H7 (cell line): ENCODE results near the gene MEOX1. TPM values are rescaled to one million over a fixed set of nuclear protein-coding genes. Genes with fewer than 3 reads are reported as not detected.
A peak's percentile ranks its signal among the peaks of the same experiment; 100 is the strongest.
"Not testable (repeated sequence)": the region's sequence is repeated elsewhere in the genome, so short reads cannot be mapped to it uniquely, and the experiment has no call there.

Experiments
- DNase-seq: peaks from one replicate; pipeline ENCODE4 v3.0.0; 2012
- H3K27me3 ChIP-seq: 2 replicates; pipeline ENCODE4 v1.6.0; 2011; ENCODE audit warnings: mild to moderate bottlenecking, low read length; ENCODE audit not compliant: control insufficient read depth, insufficient read depth
- H3K36me3 ChIP-seq: replicated peaks from 2 replicates; pipeline ENCODE4 v1.5.1; 2011; ENCODE audit warnings: low read length; ENCODE audit not compliant: control insufficient read depth, insufficient read depth
- H3K4me3 ChIP-seq: 2 replicates; pipeline ENCODE4 v1.5.1; 2011; ENCODE audit warnings: low read depth, mild to moderate bottlenecking, control low read depth, low read length, moderate library complexity; ENCODE audit not compliant: insufficient read depth
- total RNA-seq: library from RNA; depleted of rRNA; stranded (reverse); fragments of >200 nt; shearing (Covaris generic); gene quantifications from 2 replicates; pipeline ENCODE4 v1.2.3, GENCODE V29; 2014

MEOX1 gene
- total RNA-seq, 1 experiment from 2014 or later = not detected

DNA sequence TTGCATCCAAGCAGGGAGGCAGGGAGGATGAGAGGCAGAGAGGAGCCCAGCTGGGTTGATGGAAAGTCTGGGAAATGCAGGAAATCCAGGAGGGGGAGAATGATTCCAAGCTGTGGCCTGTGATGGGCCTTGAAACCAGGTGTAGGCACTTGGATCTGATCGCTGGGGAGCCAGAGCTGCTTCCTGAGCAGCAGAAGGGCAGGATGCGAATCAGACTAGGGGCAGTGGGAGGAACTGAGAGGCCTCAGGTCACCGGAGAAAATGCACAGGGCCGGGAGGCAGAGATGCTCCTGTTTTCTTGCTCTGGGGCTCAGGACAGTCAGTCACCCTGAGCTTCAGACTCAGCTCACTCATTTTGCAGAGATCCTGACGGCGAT is 29.6 kb upstream of the MEOX1 start:
- H3K4me3 ChIP-seq = no peak overlapping the region
- no peak for DNase-seq
- H3K27me3 ChIP-seq = no peaks in the 10 kb centered on the region
- no peaks in the 10 kb centered on the region for H3K36me3 ChIP-seq

DNA sequence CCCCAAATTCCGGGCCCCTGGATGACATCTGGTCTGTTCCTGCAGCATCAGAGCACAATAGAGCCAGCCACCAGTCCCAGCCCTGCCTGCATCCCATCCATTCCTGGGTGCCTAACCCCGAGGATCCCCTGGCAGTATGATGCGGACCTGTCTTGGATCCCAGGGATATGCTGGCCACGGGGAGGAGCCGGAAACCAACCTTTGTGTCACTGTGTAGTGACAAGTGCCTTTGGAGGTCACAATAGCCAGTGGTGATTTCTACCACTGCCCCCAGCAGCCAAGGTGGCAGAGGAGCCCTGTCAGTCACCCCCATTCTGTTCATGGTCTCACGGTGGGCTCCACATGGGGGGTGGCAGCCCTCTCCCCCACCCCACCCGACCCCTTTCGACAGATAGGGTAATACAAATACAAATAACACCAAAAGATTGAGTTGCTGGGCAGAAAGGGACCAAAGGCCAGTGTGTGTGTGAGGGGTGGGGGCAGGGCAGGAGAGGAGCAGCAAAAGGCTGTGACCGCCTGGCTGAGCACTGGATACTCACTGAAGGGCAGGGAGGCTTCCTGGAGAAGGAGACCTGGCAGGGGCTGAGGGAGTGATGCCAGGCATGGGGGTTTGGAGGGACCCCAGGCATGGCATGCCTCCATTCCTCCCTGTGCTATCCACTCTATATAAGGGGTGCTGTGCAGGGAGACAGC is 29.0 kb upstream of the MEOX1 start:
- no peaks in the 10 kb centered on the region for H3K27me3 ChIP-seq
- no peaks in the 10 kb centered on the region for H3K36me3 ChIP-seq
- DNase-seq = no peak
- no peak overlapping the region for H3K4me3 ChIP-seq

DNA sequence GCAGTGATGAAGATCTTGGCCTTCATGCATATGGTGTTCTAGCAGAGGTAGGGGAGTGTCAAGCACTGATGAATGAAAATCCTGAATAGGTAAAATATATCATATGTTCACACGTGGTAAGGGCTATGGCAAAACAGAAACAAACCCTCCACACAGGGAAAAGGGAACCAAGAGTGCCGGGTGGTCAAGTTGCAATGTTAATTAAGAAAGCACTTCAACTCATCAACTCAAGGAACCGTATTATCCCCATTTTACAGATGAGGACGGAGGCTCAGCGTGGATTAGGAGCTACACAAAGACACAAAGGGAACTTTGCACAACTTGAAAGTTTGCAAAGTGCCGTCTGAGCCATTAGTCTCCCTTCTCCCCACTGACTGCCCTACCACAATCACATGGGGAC is 28.1 kb upstream of the MEOX1 start:
- no peaks in the 10 kb centered on the region for H3K27me3 ChIP-seq
- DNase-seq = no peak
- no peak overlapping the region for H3K4me3 ChIP-seq
- no peaks in the 10 kb centered on the region for H3K36me3 ChIP-seq

DNA sequence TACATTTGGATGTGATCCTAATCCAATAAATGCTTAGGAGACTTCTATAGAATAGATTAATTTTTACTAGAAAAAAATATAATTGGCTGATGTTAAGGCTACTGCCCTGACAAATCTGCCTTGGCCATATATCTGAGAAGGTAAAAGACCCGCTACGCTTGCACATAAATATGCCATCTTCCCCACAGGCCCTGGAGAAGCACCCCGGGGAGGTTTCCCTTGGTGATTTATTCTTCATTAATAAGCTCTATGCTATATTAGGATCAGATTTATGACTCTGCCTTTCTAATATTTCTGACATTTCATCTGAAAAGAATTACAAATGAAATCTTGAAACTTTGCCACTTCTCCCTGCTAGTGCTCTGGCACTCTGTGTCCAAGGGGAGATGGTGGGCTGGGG is 27.4 kb upstream of the MEOX1 start:
- H3K27me3 ChIP-seq = no peaks in the 10 kb centered on the region
- no peaks in the 10 kb centered on the region for H3K36me3 ChIP-seq
- H3K4me3 ChIP-seq = no peak overlapping the region
- no peak for DNase-seq

DNA sequence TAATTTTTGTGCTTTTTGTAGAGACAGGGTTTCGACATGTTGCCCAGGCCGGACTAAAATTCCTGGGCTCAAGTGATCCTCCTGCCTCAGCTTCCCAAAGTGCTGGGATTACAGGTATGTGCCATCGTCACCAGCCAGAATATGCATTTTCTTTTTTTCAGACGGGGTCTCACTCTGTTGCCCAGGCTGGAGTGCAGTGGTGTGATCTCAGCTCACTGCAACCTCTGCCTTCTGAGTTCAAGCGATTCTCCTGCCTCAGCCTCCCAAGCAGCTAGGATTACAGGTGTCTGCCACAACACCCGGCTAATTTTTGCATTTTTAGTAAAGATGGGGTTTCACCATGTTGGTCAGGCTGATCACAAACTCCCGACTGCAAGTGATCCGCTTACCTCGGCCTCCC is 25.2 kb upstream of the MEOX1 start:
- H3K36me3 ChIP-seq, DNase-seq, H3K4me3 ChIP-seq, H3K27me3 ChIP-seq: not testable (repeated sequence)

DNA sequence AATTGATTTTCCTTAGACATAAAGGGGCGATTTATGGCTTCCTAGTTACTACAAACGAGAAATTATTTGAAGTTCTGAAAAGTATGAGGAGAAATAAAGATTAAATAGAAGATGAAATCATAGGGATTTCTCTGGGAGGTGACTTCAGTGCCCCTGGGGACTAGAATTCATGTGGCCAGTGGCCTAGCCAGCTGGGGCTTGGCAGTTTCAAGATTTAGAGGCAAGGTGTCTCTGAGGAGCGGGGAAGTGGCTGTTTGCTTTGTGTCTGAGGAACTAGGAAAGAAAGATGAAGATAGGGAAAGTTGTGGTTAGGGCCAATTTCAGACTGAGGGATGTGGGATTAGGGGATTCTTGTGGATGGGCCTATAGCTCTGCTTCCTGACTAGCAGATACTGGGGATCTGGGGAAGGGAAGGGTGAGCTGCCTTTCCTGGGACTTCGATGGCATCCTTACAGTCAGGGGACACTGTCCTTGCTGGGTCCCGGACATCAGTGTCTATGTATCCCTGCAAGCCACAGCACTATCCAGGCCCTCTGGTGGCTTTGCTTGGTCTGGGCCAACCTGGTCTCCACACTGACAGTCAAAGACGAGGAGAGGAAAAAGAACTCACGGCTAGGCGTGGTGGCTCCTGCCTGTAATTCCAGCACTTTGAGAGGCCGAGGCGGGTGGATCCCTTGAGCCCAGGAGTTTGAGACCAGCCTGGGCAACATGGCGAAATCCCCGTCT is 22.4 kb upstream of the MEOX1 start:
- no peak overlapping the region for H3K4me3 ChIP-seq
- H3K36me3 ChIP-seq = no peaks in the 10 kb centered on the region
- no peaks in the 10 kb centered on the region for H3K27me3 ChIP-seq
- no peak for DNase-seq

DNA sequence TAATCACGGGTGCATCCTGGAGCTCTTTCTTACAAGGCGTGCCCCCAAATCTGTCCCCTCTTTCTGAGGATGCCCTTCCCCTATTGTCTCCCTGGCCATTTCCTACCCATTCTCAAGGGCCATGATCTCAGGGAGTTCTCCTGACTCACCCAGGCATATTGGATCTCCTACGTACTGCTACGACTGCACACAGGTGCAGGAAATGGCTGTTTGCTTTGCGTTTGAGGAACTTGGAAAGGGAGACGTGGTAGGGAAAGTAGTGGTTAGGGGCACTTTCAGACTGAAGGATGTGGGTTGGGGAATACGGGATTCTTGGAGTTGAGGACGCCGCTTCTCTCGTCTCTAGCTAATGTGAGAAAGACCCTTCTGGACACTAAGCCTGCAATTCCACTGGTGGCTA is 18.7 kb upstream of the MEOX1 start:
- no peak for DNase-seq
- no peak overlapping the region for H3K4me3 ChIP-seq
- H3K36me3 ChIP-seq = no peaks in the 10 kb centered on the region
- H3K27me3 ChIP-seq = no peaks in the 10 kb centered on the region

DNA sequence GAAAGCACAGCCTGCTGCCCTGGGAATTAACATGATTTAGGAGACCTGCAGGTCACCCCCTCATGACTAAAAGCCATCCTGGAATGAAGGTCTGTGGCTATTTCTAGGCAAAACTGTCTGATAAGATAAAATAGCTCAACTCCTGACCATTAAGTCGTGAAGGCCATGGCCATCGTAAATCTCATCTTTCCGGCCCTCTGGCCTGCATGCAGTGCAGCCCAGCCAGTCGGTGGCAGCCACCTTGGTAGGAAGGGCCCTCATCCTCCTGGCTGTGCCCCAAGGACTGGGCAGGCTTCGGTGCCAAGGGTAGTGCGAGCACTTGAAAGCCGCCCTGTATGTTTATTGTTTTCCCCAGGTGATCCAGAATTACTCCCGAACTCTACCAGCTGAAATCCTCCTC is 18.2 kb upstream of the MEOX1 start:
- Histone ChIP-seq H3K4me3 (no peak overlapping the region), H3K27me3 (no peaks in the 10 kb centered on the region), H3K36me3 (no peaks in the 10 kb centered on the region)
- DNase-seq = no peak

DNA sequence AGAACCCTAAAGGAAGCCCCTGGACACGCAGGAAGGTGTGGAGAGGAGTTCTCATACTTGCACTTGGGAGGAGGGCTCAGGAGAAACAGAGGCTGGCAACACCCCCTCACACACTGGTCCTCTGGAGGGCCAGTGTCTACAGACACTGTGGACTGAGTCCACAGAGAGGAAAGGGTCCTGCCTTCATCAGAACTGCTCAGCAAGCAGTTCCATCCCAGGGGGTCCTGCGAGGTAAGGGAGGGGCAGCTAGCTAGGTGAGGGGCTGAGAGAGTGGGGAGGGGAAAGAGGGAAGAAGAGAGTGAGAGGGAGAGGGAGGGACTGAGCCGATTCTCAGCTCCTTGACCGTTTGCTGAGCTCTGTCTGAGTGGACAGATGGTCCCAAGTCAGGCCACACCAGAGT is 17.7 kb upstream of the MEOX1 start:
- no peak overlapping the region for H3K4me3 ChIP-seq
- no peaks in the 10 kb centered on the region for H3K27me3 ChIP-seq
- peak; percentile 54 for DNase-seq
- no peaks in the 10 kb centered on the region for H3K36me3 ChIP-seq

DNA sequence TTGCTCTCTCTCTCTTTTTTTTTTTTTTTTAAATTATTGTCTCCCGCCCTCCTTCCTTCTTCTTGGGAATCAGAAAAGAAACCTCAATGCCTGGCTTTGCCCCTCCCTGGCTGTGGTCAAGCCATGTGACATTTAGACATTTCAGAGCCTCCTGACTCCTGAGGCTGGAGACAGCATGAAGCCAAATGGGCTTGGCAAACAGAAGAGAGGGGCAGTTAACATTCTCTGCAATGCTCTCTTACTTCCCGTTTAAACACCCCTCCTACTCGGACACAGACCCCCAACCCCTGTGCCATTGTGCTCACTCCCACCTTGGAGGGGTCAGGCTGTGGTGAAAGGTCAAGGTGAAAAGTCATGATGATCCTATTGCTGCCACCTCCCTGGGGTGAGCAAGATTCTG is 14.7 kb upstream of the MEOX1 start:
- H3K4me3 ChIP-seq = no peak overlapping the region
- no peak for DNase-seq
- H3K27me3 ChIP-seq = no peaks in the 10 kb centered on the region
- H3K36me3 ChIP-seq = no peaks in the 10 kb centered on the region

DNA sequence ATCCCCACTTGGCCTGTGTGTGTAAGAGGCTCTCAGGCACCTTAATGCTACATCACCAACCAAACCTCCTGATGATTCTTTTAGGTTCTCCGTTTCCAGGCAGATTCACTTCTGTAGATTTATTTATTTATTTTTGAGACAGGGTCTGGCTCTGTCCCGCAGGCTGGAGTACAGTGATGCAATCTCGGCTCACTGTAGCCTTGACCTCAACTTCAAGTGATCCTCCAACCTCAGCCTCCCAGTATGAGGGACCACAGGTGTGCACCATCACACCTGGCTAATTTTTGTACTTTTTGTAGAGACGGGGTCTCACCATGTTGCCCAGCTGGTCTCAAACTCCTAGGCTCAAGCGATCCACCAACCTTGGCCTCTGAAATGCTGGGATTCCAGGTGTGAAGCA is 12.7 kb upstream of the MEOX1 start:
- Histone ChIP-seq H3K36me3 (no peaks in the 10 kb centered on the region), H3K27me3 (no peaks in the 10 kb centered on the region), H3K4me3 (no peak overlapping the region)
- no peak for DNase-seq

DNA sequence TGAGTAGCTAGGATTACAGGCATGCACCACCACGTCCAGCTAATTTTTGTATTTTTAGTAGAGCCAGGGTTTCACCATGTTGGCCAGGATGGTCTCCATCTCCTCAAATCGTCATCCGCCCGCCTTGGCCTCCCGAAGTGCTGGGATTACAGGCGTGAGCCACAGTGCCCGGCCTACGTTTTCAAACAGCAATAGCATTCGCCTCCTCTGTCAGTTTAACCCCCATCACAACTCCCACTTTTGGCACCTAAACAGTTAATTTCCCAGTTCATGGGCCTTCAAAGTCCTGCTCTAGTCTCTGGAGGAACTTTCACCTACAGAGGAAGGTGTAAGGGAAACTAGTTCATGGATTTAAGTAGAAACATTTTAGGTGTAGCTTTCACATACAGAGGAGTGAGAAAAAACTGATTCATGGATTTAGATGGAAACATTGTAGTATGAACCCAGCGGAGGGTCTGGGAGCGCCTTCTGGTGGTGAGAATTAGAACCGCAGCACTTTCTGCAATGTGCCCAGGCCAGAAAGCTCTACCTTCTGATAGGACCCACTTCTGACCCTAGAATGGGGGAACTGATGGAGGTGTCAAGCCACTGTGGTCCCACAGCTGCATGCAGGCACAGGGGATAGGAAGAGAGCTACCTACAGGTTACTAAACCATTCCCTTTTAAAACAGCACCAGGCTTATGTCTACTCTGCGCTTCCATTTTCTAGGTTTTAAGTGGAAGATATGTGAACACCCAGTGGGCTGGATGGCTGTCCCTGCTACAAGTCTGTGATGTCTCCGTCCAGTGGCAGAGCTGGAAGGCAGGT is 12.0 kb upstream of the MEOX1 start:
- Histone ChIP-seq H3K4me3 (no peak overlapping the region), H3K27me3 (no peaks in the 10 kb centered on the region), H3K36me3 (no peaks in the 10 kb centered on the region)
- DNase-seq = peak; percentile 84

DNA sequence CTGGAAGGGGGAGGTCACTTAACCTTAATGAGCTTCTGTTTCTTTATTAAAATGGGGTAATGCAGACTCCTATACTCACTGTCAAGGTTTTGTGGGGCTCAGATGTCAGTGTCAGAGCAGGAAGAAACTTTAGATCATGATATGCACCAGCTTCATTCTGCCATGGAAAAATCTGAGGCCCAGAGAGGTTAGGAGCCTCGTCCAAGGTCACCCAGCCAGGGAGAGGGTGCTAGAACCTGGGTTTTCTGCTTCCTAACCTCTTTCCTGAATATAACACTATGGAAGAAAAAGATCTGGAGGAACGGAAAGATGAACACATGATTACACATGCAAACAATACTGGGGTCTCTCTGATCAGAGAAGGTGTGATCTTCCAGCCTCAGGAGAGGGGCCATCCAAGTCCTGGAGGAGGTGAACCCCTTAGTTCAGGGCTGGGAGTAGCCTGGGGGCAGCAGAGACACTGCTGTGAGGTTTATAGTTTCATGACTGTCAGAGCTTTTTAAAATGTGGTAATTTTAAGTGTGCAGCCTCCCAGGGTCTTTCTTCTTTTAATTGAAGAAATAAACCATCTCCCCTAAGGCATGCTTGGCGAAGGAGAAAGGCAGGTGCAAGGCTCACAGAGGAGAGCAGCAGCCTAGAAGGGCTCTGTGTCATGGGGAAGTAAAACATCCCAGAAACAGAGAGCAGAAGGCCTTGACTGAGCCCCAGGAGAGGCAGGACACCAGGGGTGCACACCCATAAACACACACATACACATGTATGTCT is 10.2 kb upstream of the MEOX1 start:
- DNase-seq = no peak
- Histone ChIP-seq H3K4me3 (no peak overlapping the region), H3K36me3 (no peaks in the 10 kb centered on the region)

DNA sequence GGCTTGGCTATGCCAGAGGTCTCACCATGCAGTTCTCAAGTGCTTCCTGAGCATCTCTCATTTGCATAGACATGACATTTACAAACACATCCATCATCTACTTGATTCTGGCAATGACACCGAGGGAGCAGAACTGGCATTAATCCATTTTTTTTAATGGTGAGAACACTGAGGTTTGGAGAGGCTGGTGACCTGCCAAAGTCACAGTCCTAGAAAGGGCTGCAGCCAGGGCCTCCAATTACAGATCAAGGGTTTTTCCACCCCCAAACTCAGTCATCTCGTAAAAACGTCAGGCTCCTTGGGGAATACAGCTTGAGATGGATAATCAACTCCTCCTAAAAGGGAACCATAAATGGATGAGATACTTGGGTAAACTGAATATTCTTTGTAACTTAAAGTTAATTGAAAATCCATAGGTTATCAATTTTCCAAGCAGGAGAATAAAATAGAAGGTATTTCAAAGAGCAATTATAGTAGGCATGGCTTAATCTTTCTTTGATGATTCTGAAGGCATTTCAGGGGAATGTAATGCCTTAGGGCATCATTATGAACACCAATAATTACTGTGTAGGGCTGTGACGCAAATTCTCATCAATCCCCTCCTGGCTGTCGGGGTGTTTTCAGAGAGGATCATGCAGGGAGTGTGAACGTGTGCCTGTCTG is 9.4 kb upstream of the MEOX1 start:
- DNase-seq = no peak
- no peak overlapping the region for H3K4me3 ChIP-seq
- H3K27me3 ChIP-seq = no peaks in the 10 kb centered on the region
- H3K36me3 ChIP-seq = no peaks in the 10 kb centered on the region

More for the DNA sequence above, 10.2 kb upstream of the MEOX1 start:
- H3K27me3 ChIP-seq = no peaks in the 10 kb centered on the region
